Measurements from ENCODE around the gene EAF1. TPM values are rescaled to one million over a fixed set of nuclear protein-coding genes. Genes with fewer than 3 reads are reported as not detected.

Gene EAF1
- total RNA-seq, 2 donors from 2014 or later: 29.1 to 33.1 TPM

DNA sequence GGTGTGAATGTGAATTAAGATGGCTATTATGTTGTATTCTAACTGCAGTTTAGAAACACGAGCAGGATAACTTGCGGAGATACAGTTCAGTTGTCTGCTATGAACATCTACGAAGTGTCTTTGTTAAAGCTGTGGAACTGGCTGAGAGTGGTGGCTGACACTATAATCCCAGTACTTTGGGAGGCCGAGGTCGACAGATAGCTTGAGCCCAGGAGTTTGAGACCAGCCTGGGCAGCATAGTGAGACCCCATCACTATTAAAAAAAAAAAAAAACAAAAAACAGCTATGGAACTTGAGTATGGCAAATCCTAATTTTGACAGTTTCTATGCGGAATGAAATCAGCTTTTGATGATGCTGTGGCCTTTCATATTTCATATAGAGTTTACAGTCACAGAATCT, 1.7 kb downstream of the EAF1 start:
- H3K27ac ChIP-seq (ENCODE audit: low read depth, low read length): no peak overlapping the region
- no peaks in the 10 kb centered on the region for H3K9me3 ChIP-seq (ENCODE audit: control insufficient read depth, low read length)
- H3K4me3 Mint-ChIP-seq: peak overlapping the region; percentile 99
- no peak overlapping the region for H3K27ac Mint-ChIP-seq
- H3K4me3 ChIP-seq (ENCODE audit: low read length): peak overlapping the region; percentile 96
- 95% methylated on average over 4 to 6 of the region's 6 CpGs for WGBS, 2 experiments (ENCODE audit: insufficient coverage in 1 of 2, insufficient read length in 1 of 2)
- no peaks in the 10 kb centered on the region for H3K27me3 ChIP-seq (ENCODE audit: control insufficient read depth, insufficient read depth, low read length, poor library complexity, severe bottlenecking)
- no peaks in the 10 kb centered on the region for H3K4me1 ChIP-seq (ENCODE audit: control insufficient read depth, insufficient read depth, low read length)
- no peak overlapping the region for H3K9ac ChIP-seq (ENCODE audit: extremely low read depth, low read length, poor library complexity, severe bottlenecking)
- H3K27me3 Mint-ChIP-seq (ENCODE audit: insufficient read depth): no peaks in the 10 kb centered on the region
- H3K36me3 Mint-ChIP-seq (ENCODE audit: low read depth): peaks cover 36% of the 10 kb centered on the region
- no peaks in the 10 kb centered on the region for H3K9me3 Mint-ChIP-seq
- peaks cover 43% of the 10 kb centered on the region for H3K36me3 ChIP-seq (ENCODE audit: control insufficient read depth, insufficient read depth, low read length)
- peaks cover 24% of the 10 kb centered on the region for H3K4me1 Mint-ChIP-seq
- TF ChIP-seq, protein P1, sequence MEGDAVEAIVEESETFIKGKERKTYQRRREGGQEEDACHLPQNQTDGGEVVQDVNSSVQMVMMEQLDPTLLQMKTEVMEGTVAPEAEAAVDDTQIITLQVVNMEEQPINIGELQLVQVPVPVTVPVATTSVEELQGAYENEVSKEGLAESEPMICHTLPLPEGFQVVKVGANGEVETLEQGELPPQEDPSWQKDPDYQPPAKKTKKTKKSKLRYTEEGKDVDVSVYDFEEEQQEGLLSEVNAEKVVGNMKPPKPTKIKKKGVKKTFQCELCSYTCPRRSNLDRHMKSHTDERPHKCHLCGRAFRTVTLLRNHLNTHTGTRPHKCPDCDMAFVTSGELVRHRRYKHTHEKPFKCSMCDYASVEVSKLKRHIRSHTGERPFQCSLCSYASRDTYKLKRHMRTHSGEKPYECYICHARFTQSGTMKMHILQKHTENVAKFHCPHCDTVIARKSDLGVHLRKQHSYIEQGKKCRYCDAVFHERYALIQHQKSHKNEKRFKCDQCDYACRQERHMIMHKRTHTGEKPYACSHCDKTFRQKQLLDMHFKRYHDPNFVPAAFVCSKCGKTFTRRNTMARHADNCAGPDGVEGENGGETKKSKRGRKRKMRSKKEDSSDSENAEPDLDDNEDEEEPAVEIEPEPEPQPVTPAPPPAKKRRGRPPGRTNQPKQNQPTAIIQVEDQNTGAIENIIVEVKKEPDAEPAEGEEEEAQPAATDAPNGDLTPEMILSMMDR (conservative IDR thresholded peaks at IDR 0.05): no peak
- DNase-seq: no peak

DNA sequence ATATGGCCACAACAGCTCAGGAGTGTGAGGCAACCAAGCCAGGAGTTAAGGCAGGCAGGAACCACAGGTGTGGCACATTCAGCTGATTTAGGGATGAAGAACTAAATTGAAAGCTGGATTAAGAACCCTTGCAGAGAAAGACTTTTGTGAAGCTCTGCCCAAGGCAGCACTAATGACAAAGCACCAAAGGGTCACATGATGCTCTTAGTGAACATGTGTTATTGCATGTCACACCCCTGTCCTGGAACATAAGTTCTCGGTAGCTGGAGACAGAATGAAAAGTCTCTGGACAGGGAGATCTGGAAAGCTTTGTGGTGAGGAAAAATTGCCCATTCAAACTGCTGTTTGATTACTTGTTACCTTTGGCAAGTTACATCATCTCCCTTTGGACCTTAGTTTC, 3.2 kb downstream of the EAF1 start:
- Histone ChIP-seq H3K27ac (ENCODE audit: low read depth, low read length) (no peak overlapping the region), H3K9ac (ENCODE audit: extremely low read depth, low read length, poor library complexity, severe bottlenecking) (no peak overlapping the region), H3K4me1 (ENCODE audit: control insufficient read depth, insufficient read depth, low read length) (no peaks in the 10 kb centered on the region), H3K36me3 (ENCODE audit: control insufficient read depth, insufficient read depth, low read length) (peaks cover 48% of the 10 kb centered on the region), H3K27me3 (ENCODE audit: control insufficient read depth, insufficient read depth, low read length, poor library complexity, severe bottlenecking) (no peaks in the 10 kb centered on the region), H3K4me3 (ENCODE audit: low read length) (no peak overlapping the region), H3K9me3 (ENCODE audit: control insufficient read depth, low read length) (no peaks in the 10 kb centered on the region)
- Mint-ChIP-seq H3K4me1 (peaks cover 24% of the 10 kb centered on the region), H3K27ac (no peak overlapping the region), H3K36me3 (ENCODE audit: low read depth) (peaks cover 39% of the 10 kb centered on the region), H3K9me3 (no peaks in the 10 kb centered on the region), H3K4me3 (no peak overlapping the region), H3K27me3 (ENCODE audit: insufficient read depth) (no peaks in the 10 kb centered on the region)
- 90 to 92% methylated on average over 1 of the region's 1 CpG for WGBS, 2 experiments (ENCODE audit: insufficient coverage in 1 of 2, insufficient read length in 1 of 2)
- TF ChIP-seq, protein P1 (conservative IDR thresholded peaks at IDR 0.05): no peak
- no peak for DNase-seq

DNA sequence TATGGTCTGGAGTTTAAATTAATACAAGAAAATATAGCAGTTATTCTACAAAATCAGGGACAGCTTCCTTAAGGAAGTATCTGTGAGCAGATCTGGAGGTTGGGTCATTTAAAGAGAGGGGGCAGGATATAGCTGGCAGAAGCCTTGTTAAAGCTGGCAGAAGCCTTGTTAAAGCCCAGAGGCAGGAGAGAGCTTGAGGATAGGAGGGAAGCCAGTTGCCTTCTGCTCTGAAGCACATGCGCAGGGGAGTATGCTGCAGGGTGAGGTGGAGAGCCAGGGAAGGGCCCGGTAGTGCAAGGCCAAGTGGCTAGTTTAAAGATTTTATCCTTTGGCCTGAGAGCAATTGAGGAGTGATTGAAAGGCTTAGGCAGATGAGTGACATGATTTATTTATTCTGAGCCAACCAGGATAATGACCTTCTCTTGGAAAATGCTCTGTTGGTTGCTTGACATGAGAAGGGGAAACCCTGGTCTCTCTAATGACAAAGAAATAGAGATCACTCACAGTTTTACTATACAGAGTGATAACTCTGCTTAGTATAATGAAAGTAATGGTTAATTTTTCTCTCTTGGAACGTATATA, 3.9 kb downstream of the EAF1 start:
- Mint-ChIP-seq H3K36me3 (ENCODE audit: low read depth) (peaks cover 38% of the 10 kb centered on the region), H3K4me3 (no peak overlapping the region), H3K27ac (peak overlapping the region; percentile 11), H3K9me3 (no peaks in the 10 kb centered on the region), H3K4me1 (peaks cover 16% of the 10 kb centered on the region), H3K27me3 (ENCODE audit: insufficient read depth) (no peaks in the 10 kb centered on the region)
- H3K27me3 ChIP-seq (ENCODE audit: control insufficient read depth, insufficient read depth, low read length, poor library complexity, severe bottlenecking): no peaks in the 10 kb centered on the region
- H3K4me1 ChIP-seq (ENCODE audit: control insufficient read depth, insufficient read depth, low read length): no peaks in the 10 kb centered on the region
- TF ChIP-seq, protein P1 (conservative IDR thresholded peaks at IDR 0.05): no peak
- H3K27ac ChIP-seq (ENCODE audit: low read depth, low read length): no peak overlapping the region
- DNase-seq: no peak
- H3K9me3 ChIP-seq (ENCODE audit: control insufficient read depth, low read length): no peaks in the 10 kb centered on the region
- 98 to 100% methylated on average over 2 of the region's 3 CpGs for WGBS, 2 experiments (ENCODE audit: insufficient coverage in 1 of 2, insufficient read length in 1 of 2)
- H3K4me3 ChIP-seq (ENCODE audit: low read length): no peak overlapping the region
- no peak overlapping the region for H3K9ac ChIP-seq (ENCODE audit: extremely low read depth, low read length, poor library complexity, severe bottlenecking)
- peaks cover 56% of the 10 kb centered on the region for H3K36me3 ChIP-seq (ENCODE audit: control insufficient read depth, insufficient read depth, low read length)
